ENCODE results near the gene ACAP1. TPM values are rescaled to one million over a fixed set of nuclear protein-coding genes. Genes with fewer than 3 reads are reported as not detected.

ACAP1 gene
- total RNA-seq, 1 experiment from 2014 or later, result 0.67 TPM

DNA sequence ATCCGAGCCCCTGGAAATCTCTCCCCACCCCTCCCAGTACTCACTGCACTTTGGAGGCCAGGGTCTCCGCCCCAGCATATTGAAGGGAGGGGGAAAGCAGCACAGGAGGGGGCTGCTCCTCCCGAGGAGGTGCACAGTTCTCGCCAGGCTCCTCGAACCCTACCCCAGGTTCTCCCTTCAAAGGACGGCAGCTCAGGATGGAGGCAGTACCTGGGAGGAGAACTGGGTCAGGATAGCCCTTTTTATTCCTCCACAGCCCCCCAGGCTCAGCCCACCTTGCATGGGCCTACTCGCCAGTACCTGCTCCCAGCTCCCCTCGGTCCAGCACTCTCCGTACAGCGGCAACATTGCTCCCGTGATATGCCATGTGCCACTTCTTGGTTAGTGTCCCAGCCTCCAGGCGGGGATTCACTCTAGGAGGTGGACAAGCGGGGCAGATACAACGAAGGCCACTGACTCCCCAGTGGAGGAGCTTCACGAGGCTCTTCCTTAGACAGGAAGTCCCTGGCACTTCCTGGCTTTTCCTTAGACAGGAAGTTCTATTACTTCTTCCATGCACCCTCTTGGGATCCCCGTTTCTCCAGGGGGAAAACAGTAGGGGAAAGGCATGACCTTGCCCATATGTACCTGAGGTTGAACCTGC is 19.0 kb upstream of the ACAP1 start:
- Histone ChIP-seq H3K36me3 (peaks cover 16% of the 10 kb centered on the region), H3K4me1 (peaks cover 4% of the 10 kb centered on the region; the same call in 1 of the 2 replicates), H3K27ac (no peak overlapping the region), H3K9me3 (replicated peaks) (no peaks in the 10 kb centered on the region), H3K4me3 (no peak overlapping the region), H3K27me3 (no peaks in the 10 kb centered on the region)
- DNase-seq, result no peak

DNA sequence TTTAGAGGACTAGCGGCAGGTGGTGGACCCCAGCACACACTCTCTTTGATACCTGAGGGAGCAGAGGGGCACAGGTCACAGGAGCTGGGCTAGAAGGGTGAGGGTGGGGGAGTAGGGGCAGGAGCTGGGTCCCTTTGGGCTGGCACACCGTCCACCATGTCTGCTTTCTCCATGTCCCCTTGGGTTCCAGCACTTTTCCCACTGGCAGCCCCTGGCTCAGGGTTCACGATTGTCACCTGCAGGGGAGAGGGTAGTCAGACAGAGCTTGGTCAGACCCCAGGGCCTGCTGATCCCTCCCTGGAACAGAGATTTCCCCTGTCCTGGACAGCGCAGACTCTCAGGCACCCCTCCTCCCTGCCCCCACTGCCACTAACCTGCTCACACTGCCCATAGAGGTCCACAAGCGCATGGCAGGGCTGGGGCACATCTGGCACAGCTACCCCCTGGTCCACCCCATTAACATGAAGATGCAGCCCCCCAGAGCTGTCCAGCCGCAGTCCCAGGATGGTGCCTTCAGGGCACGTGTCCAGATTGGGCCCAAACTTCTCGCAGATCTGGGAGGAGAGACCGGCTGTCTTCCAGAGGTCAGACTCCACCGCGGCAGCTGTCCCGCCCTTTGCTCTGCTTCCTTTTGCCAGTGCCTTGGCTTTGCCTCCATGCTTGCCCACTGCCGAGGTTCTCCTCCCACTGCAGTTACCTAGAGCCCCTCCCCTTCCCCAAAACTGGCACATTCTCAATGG is 18.0 kb upstream of the ACAP1 start:
- no peak for DNase-seq
- peaks cover 6% of the 10 kb centered on the region for H3K36me3 ChIP-seq
- H3K4me3 ChIP-seq, result no peak overlapping the region
- no peak overlapping the region for H3K27ac ChIP-seq
- H3K4me1 ChIP-seq, result peaks cover 4% of the 10 kb centered on the region; the same call in 1 of the 2 replicates
- H3K9me3 ChIP-seq (replicated peaks), result no peaks in the 10 kb centered on the region
- H3K27me3 ChIP-seq, result no peaks in the 10 kb centered on the region

DNA sequence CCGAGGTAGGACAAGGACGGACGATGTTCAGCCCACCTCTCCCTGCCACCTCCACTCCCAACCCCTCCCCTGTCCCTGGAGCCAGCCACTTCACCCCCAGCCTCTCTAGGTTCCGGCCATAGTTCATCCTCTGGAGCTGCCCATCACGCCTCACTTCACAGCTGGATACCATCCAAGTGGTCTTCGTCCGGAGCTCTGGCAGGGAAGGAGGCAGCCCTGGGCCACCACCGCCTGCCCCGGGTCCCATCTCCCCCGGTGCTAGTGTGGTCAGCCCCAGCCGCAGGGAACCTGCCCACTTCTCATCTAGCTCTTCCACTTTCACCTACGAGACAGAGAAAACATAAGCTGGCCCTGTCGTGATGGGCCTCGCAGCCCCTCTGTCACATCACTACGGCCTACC is 14.9 kb upstream of the ACAP1 start:
- Histone ChIP-seq H3K4me3 (no peak overlapping the region), H3K27me3 (no peaks in the 10 kb centered on the region), H3K9me3 (replicated peaks) (no peaks in the 10 kb centered on the region), H3K36me3 (no peaks in the 10 kb centered on the region), H3K27ac (no peak overlapping the region), H3K4me1 (no peaks in the 10 kb centered on the region)
- DNase-seq, result no peak

DNA sequence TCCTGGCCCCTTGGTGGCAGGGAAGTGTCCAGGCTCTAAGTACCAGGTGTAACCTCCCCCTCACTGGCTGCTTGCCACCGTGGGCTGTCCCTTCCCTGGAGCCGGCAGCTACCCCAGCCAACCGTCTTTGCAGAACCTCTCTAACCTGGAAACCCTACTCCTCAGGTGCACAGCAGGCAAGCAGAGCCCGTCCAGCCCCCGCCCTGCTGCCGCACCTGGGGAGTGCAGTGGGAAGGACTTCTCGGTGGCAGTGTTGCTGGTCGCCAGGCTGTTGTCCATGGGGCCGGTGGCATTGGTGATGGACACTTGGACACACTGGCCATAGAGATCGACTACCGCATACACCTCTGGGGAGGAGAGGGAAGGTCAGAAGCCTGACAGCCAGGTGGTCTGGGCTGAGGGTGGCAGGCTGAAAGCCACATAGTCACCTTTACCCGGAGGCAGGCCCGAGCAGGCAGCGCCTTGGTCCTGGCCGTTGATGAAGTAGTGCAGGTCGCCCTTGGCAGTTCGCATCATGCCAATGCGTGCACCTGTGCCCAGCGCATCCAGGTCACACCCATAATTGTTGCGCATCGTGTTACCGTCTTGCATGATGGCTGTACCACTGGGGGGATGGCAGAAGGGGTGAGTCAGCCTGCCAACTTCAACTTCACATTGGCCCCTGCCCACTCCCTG is 13.7 kb upstream of the ACAP1 start:
- DNase-seq, result no peak
- H3K36me3 ChIP-seq, result no peaks in the 10 kb centered on the region
- no peak overlapping the region for H3K4me3 ChIP-seq
- H3K4me1 ChIP-seq, result no peaks in the 10 kb centered on the region
- no peaks in the 10 kb centered on the region for H3K27me3 ChIP-seq
- no peak overlapping the region for H3K27ac ChIP-seq
- no peaks in the 10 kb centered on the region for H3K9me3 ChIP-seq (replicated peaks)

DNA sequence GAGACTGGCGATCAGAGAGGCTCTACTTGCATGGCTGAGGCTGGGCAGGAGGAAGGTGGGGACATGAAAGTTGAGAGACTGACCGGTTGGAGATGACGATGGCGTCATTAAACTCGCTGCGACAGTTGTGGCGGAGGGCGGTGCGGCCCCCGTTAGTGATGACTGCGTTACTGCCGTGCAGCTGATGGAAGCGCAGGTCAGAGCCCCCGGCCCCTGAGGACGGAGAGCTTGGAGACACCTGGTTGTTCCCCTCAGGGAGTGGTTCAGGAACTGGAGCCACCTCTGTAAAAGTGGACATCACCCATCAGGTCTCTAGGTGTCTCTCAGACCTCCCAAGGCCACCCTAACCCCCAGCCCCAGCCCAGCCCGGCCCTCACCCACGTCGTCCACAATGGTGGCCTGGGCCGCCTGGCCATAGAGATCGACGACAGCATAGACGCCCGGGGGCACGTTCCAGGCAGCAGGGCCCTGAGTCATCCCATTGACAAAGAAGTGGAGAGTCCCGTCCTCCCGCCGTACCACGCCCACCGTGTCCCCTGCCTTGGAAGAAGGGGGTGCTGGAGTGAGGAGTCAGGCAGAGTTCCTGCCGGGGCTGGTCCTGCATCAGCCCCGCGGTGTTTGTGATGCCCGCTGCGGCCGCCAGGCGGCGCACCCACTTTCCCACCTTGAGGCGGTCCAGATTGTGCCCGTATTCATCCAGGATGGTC is 12.4 kb upstream of the ACAP1 start:
- H3K9me3 ChIP-seq (replicated peaks), result no peaks in the 10 kb centered on the region
- no peak for DNase-seq
- no peaks in the 10 kb centered on the region for H3K4me1 ChIP-seq
- H3K27me3 ChIP-seq, result no peaks in the 10 kb centered on the region
- H3K36me3 ChIP-seq, result no peaks in the 10 kb centered on the region
- H3K4me3 ChIP-seq, result no peak overlapping the region
- no peak overlapping the region for H3K27ac ChIP-seq

DNA sequence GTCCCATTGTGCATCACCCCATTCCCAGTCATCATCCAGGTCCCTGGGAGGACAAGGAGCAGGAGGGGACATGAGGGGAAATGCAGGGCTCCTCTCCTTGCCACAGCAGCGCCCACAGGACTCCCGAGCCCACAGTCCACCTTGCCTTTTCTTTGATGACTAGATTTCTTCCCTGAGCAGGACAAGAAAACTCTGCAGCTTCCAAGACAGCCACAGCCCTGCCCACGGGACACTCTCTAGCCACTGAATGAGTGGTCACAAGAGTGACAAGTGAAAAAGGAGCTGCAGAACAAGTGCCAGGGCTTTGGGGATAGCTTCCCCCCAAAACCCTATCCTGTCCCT is 11.9 kb upstream of the ACAP1 start:
- Histone ChIP-seq H3K36me3 (no peaks in the 10 kb centered on the region), H3K4me3 (no peak overlapping the region), H3K27ac (no peak overlapping the region), H3K4me1 (no peaks in the 10 kb centered on the region), H3K9me3 (replicated peaks) (no peaks in the 10 kb centered on the region), H3K27me3 (no peaks in the 10 kb centered on the region)
- no peak for DNase-seq

DNA sequence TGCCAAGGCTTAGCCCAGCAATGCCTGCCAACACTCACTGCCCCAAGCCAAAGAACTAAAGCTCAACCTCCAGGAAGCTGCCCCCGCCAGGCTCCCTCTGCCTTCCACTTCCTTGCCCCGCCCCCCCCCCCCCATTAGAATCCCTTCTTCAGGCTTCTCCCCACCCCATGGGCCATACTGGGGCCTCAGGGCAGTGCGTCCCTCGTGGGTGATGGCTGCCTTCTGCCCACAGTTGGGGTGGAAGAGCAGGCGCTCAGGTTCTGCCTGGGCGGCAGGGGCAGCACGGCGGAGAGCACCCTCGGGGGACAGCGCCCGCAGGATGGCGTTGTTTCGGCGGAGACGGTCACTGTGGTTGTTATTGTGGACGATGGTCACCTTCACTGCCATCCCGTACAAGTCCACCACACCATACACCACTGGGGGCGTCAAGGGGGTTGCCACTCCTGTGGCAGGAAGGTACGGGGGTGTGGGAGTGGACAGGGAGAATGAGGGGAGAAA is 11.2 kb upstream of the ACAP1 start:
- Histone ChIP-seq H3K27ac (no peak overlapping the region), H3K9me3 (replicated peaks) (no peaks in the 10 kb centered on the region), H3K36me3 (no peaks in the 10 kb centered on the region), H3K4me3 (no peak overlapping the region), H3K4me1 (no peaks in the 10 kb centered on the region), H3K27me3 (no peaks in the 10 kb centered on the region)
- DNase-seq, result no peak

DNA sequence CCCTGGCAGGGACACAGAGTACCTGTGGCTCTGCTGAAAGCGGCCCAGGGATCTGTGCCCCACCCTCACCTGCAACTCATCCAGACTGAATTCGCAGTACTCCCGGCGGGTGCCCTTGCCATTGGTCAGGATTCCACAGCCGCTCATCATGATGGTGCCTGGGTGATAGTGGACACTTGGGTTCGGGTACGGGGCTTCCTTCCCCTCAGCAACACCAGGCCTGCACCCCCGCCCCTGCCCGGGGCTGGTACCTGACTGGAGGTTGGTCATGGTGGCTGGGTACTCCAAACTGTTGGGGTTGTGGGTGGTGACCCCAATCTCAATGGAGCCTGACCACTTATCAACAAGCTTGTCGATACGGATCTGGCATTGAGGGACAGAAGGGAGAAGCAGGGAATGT is 10.1 kb upstream of the ACAP1 start:
- no peak for DNase-seq
- no peaks in the 10 kb centered on the region for H3K36me3 ChIP-seq

DNA sequence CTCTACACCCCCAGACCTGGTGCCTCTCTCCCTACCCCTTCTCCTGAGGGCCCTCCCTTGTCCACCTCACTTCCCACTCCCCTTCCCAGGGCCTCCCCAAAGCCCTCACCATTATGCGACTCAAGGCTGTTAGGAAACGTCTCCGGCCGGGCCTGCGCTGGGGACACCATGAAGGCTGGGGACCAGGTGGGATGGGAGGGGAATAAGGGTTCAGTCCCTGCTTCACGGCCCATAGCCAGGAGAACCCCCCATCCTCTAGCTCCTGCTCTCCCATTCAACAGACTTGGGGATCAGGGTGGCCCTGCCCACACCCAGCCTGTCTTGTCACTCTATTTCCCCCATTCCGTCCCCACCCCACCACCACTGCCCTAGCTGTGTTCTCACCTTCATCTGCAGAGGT is 9.3 kb upstream of the ACAP1 start:
- no peaks in the 10 kb centered on the region for H3K36me3 ChIP-seq
- H3K4me1 ChIP-seq, result peaks cover 2% of the 10 kb centered on the region; the same call in 1 of the 2 replicates
- H3K4me3 ChIP-seq, result no peak overlapping the region
- no peaks in the 10 kb centered on the region for H3K27me3 ChIP-seq
- no peak for DNase-seq
- H3K9me3 ChIP-seq (replicated peaks), result no peaks in the 10 kb centered on the region
- no peak overlapping the region for H3K27ac ChIP-seq

More for the DNA sequence above, 10.1 kb upstream of the ACAP1 start:
- no peaks in the 10 kb centered on the region for H3K27me3 ChIP-seq
- no peak overlapping the region for H3K27ac ChIP-seq
- H3K9me3 ChIP-seq (replicated peaks), result no peaks in the 10 kb centered on the region
- H3K4me3 ChIP-seq, result no peak overlapping the region
- H3K4me1 ChIP-seq, result peaks cover 2% of the 10 kb centered on the region; the same call in 1 of the 2 replicates

DNA sequence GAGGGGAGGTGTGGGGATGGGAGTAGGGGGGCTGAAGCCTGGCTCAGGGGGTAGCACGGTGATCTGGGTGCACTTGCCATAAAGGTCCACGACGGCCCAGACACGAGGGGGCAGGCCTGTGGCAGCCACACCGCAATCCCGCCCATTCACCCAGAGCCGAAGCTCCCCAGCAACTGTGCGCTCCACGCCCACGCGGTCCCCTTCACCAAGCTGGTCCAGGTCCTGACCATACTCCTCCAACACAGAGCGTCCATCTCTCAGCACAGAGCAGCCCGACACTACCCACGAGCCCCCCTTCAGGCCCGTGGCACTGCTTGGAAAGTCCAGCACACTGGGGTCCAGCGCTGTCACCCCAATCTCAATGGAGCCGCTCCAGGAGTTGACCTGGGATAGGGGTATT is 8.8 kb upstream of the ACAP1 start:
- Histone ChIP-seq H3K27ac (no peak overlapping the region), H3K9me3 (replicated peaks) (no peaks in the 10 kb centered on the region), H3K4me1 (peaks cover 2% of the 10 kb centered on the region; the same call in 1 of the 2 replicates), H3K27me3 (no peaks in the 10 kb centered on the region), H3K4me3 (no peak overlapping the region), H3K36me3 (no peaks in the 10 kb centered on the region)
- DNase-seq, result no peak

DNA sequence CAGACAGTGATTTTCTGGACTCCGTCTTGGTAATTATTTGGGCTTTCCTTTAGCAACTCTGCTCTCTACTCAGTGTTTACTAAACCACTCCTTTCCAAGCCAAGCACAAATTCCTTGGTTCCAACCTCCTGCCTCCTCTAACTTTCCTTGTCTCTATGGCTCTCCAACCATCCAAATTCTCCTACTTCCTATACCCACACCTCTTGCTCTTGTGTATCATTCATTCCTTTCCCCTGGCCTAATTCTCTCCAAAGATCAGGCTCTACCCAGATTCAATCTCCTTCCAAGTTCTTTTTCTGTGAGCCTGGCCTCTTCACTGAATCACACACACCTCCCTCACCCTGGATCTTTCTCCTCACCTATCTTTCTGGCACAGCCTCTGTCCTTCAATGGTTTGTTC is 8.3 kb upstream of the ACAP1 start:
- peak overlapping the region; percentile 69; the same call in 1 of the 2 replicates for H3K4me3 ChIP-seq
- no peaks in the 10 kb centered on the region for H3K36me3 ChIP-seq
- H3K27ac ChIP-seq, result no peak overlapping the region
- no peak for DNase-seq
- no peaks in the 10 kb centered on the region for H3K27me3 ChIP-seq
- peaks cover 2% of the 10 kb centered on the region; the same call in 1 of the 2 replicates for H3K4me1 ChIP-seq
- H3K9me3 ChIP-seq (replicated peaks), result no peaks in the 10 kb centered on the region

DNA sequence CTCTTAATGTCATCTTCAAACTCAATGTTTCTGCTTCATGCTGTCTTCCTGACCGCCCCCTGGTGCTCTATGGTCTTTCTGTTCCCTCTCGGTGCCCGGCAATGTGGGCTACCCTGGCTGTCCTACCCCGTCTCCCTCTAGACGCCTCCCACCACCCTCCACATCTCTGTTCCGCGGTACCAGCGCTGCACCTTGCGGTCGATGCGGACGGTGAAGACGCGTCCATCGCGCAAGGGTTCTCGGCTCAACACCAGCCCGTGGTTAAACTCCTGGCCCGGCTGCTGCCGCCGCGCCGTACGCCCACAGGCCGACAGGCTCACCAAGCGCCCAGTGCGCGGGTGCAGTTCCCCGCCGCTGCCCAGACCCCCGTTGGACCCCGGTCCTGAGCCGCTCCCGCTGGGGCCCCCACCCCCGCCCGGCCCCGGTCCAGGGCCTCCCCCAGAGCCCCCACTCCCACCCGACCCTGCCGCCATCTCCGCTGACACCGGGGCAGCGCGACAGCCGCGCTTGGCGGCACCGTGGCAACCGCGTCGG is 7.4 kb upstream of the ACAP1 start, which contains the start of gene NEURL4:
Gene NEURL4 (minus strand): TSS at position 496 of the 534 bp plus-strand sequence. CDS start 23 bp downstream, at position 473.
- Histone ChIP-seq H3K4me3 (peak within 1 kb of the TSS; percentile 69), H3K27me3 (no peaks in the 10 kb centered on the region), H3K9me3 (replicated peaks) (no peaks in the 10 kb centered on the region), H3K4me1 (peaks cover 2% of the 10 kb centered on the region; the same call in 1 of the 2 replicates), H3K27ac (peak within 1 kb of the TSS; percentile 55), H3K36me3 (no peaks in the 10 kb centered on the region)
- no peak for DNase-seq

DNA sequence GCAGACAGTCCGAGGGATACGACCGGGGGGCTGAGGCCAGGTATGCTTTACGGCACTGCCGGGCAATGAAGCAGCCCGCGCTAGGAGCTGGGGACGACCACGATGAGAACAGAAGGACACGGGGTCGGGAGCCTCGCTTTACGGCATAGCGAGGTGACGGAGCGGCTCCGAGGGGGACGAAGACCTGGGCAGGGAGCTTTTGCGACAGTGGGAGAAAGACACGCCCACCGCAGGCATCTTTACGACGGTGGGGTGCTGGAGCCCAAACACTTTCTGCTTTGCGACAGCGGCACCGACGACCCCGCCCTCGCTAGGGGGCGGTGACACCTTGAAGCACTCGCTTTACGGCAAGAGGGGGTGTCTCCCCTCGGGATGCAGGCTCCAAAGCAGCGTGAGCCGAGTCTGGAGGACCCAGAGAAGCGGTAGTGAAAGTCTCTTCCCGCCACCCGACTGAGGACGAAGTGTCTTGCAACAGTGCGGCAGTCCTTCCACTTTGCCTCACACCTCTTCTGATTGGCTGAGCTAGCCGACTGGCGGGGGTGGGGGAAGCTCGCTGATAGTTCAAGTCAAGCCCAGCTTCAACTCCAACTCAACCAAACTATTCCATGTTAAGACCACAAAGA is 6.8 kb upstream of the ACAP1 start:
- Histone ChIP-seq H3K27ac (peak overlapping the region; percentile 55), H3K27me3 (no peaks in the 10 kb centered on the region), H3K4me1 (peaks cover 2% of the 10 kb centered on the region; the same call in 1 of the 2 replicates), H3K36me3 (no peaks in the 10 kb centered on the region), H3K4me3 (peak overlapping the region; percentile 69), H3K9me3 (replicated peaks) (no peaks in the 10 kb centered on the region)
- peak; percentile 95 to 97 for DNase-seq
